HUES6 (cell line): Measurements from ENCODE around the gene OTUD4.

Experiments used
- H3K27ac ChIP-seq: 2 replicates; pipeline ENCODE4 v1.7.0; 2013; ENCODE audit warnings: low read depth, mild to moderate bottlenecking, low read length, inconsistent platforms
- H3K27me3 ChIP-seq: 2 replicates; pipeline ENCODE4 v1.6.1; 2013; ENCODE audit warnings: low read length; ENCODE audit not compliant: control insufficient read depth, insufficient read depth
- H3K36me3 ChIP-seq: 2 replicates; pipeline ENCODE4 v1.6.1; 2013; ENCODE audit warnings: low read length; ENCODE audit not compliant: control insufficient read depth, insufficient read depth
- H3K4me1 ChIP-seq: 2 replicates; pipeline ENCODE4 v1.6.1; 2013; ENCODE audit warnings: low read length; ENCODE audit not compliant: control insufficient read depth, insufficient read depth
- H3K4me3 ChIP-seq: 2 replicates; pipeline ENCODE4 v1.5.1; 2013; ENCODE audit warnings: low read depth, low read length
- H3K9ac ChIP-seq: one replicate; pipeline ENCODE4 v1.6.1; 2013; ENCODE audit warnings: mild to moderate bottlenecking, low read length
- H3K9me3 ChIP-seq: 2 replicates; pipeline ENCODE4 v1.6.1; 2013; ENCODE audit warnings: low read depth, low read length; ENCODE audit not compliant: control insufficient read depth, insufficient read depth

Gene OTUD4

GRCh38 chr4:145179281-145179860 lies 1.0 kb downstream of the OTUD4 start:
- Histone ChIP-seq H3K27me3 (no peaks in the 10 kb centered on the region), H3K36me3 (peaks cover 2% of the 10 kb centered on the region), H3K4me3 (peak overlapping the region; percentile 81), H3K4me1 (peaks cover 19% of the 10 kb centered on the region), H3K9me3 (no peaks in the 10 kb centered on the region), H3K9ac (peak overlapping the region; percentile 89), H3K27ac (no peak overlapping the region)

- Histone ChIP-seq H3K4me1 (peaks cover 19% of the 10 kb centered on the region), H3K4me3 (peak overlapping the region; percentile 81), H3K36me3 (peaks cover 8% of the 10 kb centered on the region), H3K9ac (peak overlapping the region; percentile 89), H3K27me3 (no peaks in the 10 kb centered on the region), H3K27ac (no peak overlapping the region), H3K9me3 (no peaks in the 10 kb centered on the region)
Observed at GRCh38 chr4:145178740-145179280, 1.6 kb downstream of the OTUD4 start.

DNA sequence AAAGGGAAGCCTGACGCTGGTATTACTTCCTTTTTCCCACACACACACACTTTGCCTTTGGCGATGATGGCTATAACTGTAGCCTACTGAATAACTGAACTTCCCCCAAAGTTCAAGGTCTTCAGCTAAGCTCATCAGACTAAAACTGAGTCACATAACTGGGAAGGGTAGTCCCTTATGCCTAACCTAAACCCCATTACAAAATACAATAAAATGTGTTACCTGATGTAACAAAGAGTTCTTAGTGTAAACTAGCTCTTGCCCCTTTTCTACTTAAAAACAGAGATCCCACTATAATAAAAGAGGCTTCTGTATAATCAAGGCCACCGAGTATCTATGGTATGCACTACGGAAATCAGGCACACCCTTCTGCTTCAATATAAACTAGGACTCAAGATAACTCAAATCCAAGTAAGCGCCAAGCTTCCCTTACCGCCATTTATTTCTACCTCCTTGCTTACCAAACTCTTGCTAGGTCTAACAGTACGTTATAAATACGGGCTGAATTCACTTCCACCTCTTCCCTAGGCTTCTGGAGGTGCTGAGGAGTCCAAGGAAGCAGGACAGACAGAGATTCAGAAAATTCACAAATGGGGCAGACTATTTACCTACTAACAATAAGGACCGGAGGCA lies 2.4 kb downstream of the OTUD4 start:
- Histone ChIP-seq H3K4me1 (peaks cover 19% of the 10 kb centered on the region), H3K9ac (peak overlapping the region; percentile 66), H3K36me3 (peaks cover 13% of the 10 kb centered on the region), H3K27me3 (no peaks in the 10 kb centered on the region), H3K4me3 (peak overlapping the region; percentile 81), H3K9me3 (no peaks in the 10 kb centered on the region), H3K27ac (peak overlapping the region; percentile 23; the same call in 1 of the 2 replicates)

- H3K27ac ChIP-seq = peak overlapping the region; percentile 23; the same call in 1 of the 2 replicates
Observed at GRCh38 chr4:145177511-145177905, 2.9 kb downstream of the OTUD4 start.

GRCh38 chr4:145176641-145177432 lies 3.6 kb downstream of the OTUD4 start:
- H3K36me3 ChIP-seq = peaks cover 17% of the 10 kb centered on the region
- peaks cover 19% of the 10 kb centered on the region for H3K4me1 ChIP-seq
- H3K27ac ChIP-seq = no peak overlapping the region
- H3K27me3 ChIP-seq = no peaks in the 10 kb centered on the region
- no peak overlapping the region for H3K9ac ChIP-seq
- no peaks in the 10 kb centered on the region for H3K9me3 ChIP-seq
- peak overlapping the region; percentile 81; the same call in 1 of the 2 replicates for H3K4me3 ChIP-seq

More at GRCh38 chr4:145177511-145177905, 2.9 kb downstream of the OTUD4 start:
- no peak overlapping the region for H3K9ac ChIP-seq
- peaks cover 13% of the 10 kb centered on the region for H3K36me3 ChIP-seq
- H3K4me1 ChIP-seq = peaks cover 19% of the 10 kb centered on the region
- no peaks in the 10 kb centered on the region for H3K9me3 ChIP-seq
- peak overlapping the region; percentile 81 for H3K4me3 ChIP-seq
- no peaks in the 10 kb centered on the region for H3K27me3 ChIP-seq

DNA sequence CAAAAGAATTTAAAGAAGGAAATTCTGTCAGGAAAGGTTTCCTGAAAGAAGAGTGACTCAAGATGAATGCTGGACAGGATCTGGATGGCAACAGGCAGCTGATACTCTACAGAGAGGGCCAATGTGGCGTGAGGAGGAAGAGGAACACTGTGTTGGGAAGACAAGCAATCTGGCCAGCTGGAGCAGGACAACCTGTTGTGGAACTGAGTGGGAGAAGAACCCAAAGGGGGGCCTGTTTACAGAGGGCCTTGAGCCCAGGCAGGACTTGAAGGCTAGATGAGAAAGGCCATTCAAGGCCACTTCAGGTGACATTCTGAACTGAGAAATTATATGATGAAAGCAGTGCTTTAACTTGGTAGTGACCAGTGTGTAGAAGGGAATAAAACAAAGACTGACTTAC lies 8.5 kb downstream of the OTUD4 start:
- no peak overlapping the region for H3K4me3 ChIP-seq

DNA sequence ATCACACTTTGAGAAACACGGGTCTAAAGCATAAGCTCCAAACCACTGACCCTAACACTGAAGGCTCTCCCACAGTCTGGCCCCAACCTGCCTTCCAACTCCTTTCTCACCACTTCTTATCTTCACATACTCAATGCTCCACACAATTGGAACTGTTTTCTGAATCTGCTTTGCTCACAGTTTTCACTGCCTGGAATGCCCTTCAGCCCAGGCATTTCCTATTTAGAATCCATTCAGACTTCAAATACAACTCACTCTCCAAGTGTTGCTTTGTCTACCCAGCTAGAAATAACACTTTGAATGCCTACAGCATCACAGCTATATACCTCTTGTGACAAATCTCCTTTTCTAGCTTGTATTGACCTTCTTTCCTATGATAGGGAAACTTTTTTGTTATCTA lies 10.2 kb downstream of the OTUD4 start:
- Histone ChIP-seq H3K27me3 (no peaks in the 10 kb centered on the region), H3K9ac (no peak overlapping the region), H3K4me1 (no peaks in the 10 kb centered on the region), H3K9me3 (no peaks in the 10 kb centered on the region), H3K36me3 (peaks cover 51% of the 10 kb centered on the region), H3K4me3 (no peak overlapping the region), H3K27ac (no peak overlapping the region)

More for the DNA sequence above, 8.5 kb downstream of the OTUD4 start:
- Histone ChIP-seq H3K27me3 (no peaks in the 10 kb centered on the region), H3K27ac (no peak overlapping the region), H3K9me3 (no peaks in the 10 kb centered on the region), H3K36me3 (peaks cover 51% of the 10 kb centered on the region), H3K4me1 (peaks cover under 1% of the 10 kb centered on the region; the same call in 1 of the 2 replicates), H3K9ac (no peak overlapping the region)

DNA sequence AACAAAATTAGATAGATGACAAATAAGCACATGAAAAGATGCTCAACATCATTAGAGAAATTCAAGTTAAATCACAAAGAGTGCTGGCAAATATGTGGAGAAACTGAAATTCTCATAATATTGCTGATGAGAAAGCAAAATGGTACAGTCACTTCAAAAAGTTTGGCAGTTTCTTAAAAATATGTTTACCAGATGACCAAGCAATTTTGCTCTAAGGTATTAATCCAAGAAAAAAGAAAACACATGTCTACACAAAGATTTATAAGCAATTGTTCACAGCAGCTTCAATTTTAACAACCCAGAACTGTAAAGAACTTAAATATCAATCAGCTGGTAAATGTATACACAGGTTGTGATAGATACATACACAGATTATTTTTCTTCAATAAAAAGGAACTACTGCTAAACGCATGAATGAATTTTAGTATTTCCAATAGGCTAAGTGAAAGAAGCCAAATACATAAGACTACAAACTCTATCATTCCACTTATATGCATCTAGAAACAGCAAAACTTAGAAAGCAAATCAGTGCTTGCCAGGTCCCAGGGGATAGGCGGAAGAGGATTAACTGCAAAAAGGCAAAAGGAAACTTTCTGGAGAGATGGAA lies 11.7 kb downstream of the OTUD4 start:
- no peaks in the 10 kb centered on the region for H3K4me1 ChIP-seq
- H3K4me3 ChIP-seq = no peak overlapping the region
- no peak overlapping the region for H3K27ac ChIP-seq
- H3K9me3 ChIP-seq = no peaks in the 10 kb centered on the region
- H3K9ac ChIP-seq = no peak overlapping the region
- H3K27me3 ChIP-seq = no peaks in the 10 kb centered on the region
- H3K36me3 ChIP-seq = peaks cover 44% of the 10 kb centered on the region

GRCh38 chr4:145167887-145168286 lies 12.5 kb downstream of the OTUD4 start:
- Histone ChIP-seq H3K36me3 (peaks cover 47% of the 10 kb centered on the region), H3K27me3 (no peaks in the 10 kb centered on the region), H3K4me3 (no peak overlapping the region), H3K4me1 (no peaks in the 10 kb centered on the region), H3K27ac (no peak overlapping the region), H3K9me3 (no peaks in the 10 kb centered on the region), H3K9ac (no peak overlapping the region)

DNA sequence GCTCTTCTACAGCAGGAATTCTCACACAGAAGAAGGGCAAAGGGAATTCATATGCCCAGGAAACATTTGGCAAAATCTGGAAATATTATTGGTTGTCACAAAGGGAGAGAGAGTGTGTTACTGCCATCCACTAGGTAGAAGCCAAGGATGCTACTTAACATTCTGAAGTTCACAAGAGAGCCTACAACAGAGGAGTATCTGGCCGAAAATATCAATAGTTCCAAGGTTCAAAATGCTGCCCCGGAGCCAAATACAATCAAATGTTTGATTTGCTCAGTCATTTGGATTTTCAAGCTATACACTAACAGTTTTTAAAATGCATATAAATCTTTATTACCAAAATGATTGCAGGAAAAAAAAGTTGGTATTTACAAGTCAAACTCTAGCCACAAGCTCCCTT lies 18.8 kb downstream of the OTUD4 start:
- Histone ChIP-seq H3K9ac (no peak overlapping the region), H3K27me3 (no peaks in the 10 kb centered on the region), H3K36me3 (peaks cover 64% of the 10 kb centered on the region), H3K9me3 (no peaks in the 10 kb centered on the region), H3K4me3 (no peak overlapping the region), H3K4me1 (no peaks in the 10 kb centered on the region), H3K27ac (no peak overlapping the region)
